IMR-90 (cell line): ENCODE results near the gene PRPSAP1. TPM values are rescaled to one million over a fixed set of nuclear protein-coding genes. Genes with fewer than 3 reads are reported as not detected.

Experiments used
- ATAC-seq: fragments of 200-7000 bp; cut with Tn5 transposase; 2 replicates; pipeline ENCODE4 v1.9.1; 2020; ENCODE audit warnings: low read depth, mild to moderate bottlenecking, moderate library complexity
- BruUV-seq: library from RNA; stranded (reverse); fragments of 400-500 nt; replicated peaks from 2 replicates; lab custom pipeline; 2021; lab: Mats Ljungman, UMichigan
- CTCF ChIA-PET: fragments of 300-600 bp; formaldehyde crosslinking; extraction: SDS; loops from one replicate; lab custom pipeline; 2021; ENCODE audit warnings: antibody characterized with exemption; lab: Yijun Ruan, JAX
- POLR2A ChIA-PET: fragments of 300-600 bp; sonication (Branson Sonifier 250); formaldehyde crosslinking; loops from one replicate; lab custom pipeline; 2022; ENCODE audit warnings: antibody characterized with exemption; ENCODE audit not compliant: unreplicated experiment; lab: Charles Lee
- DNase-seq: peaks from one replicate; pipeline ENCODE4 v3.0.0; 2013
- H2AFZ ChIP-seq: replicated peaks from 2 replicates; pipeline ENCODE3; 2013; ENCODE audit warnings: low read length, mild to moderate bottlenecking; ENCODE audit not compliant: poor library complexity
- H2AK5ac ChIP-seq: 2 replicates; pipeline ENCODE4 v1.6.1; 2013; ENCODE audit warnings: low read depth, low read length, inconsistent platforms
- H2AK9ac ChIP-seq: replicated peaks from 2 replicates; pipeline ENCODE3; 2013; ENCODE audit warnings: mild to moderate bottlenecking, low read depth, low read length, moderate library complexity; ENCODE audit not compliant: poor library complexity
- H2BK120ac ChIP-seq: 2 replicates; pipeline ENCODE4 v1.6.1; 2013; ENCODE audit warnings: low read depth, low read length, inconsistent platforms
- H2BK15ac ChIP-seq: 3 replicates; pipeline ENCODE4 v1.6.1; 2013; ENCODE audit warnings: low read depth, low read length, inconsistent platforms
- H2BK20ac ChIP-seq: 2 replicates; pipeline ENCODE4 v1.6.1; 2013; ENCODE audit warnings: low read depth, mild to moderate bottlenecking, inconsistent platforms, low read length, moderate library complexity
- H2BK5ac ChIP-seq: 2 replicates; pipeline ENCODE4 v1.6.1; 2013; ENCODE audit warnings: mild to moderate bottlenecking, low read depth, low read length, inconsistent platforms; ENCODE audit not compliant: poor library complexity, severe bottlenecking
- H3K14ac ChIP-seq: replicated peaks from 2 replicates; pipeline ENCODE4 v1.6.1; 2013; ENCODE audit warnings: low read depth, low read length, inconsistent platforms
- H3K18ac ChIP-seq: 2 replicates; pipeline ENCODE4 v1.6.1; 2013; ENCODE audit warnings: low read depth, low read length, control low read depth
- H3K23ac ChIP-seq: 2 replicates; pipeline ENCODE4 v1.6.1; 2013; ENCODE audit warnings: low read depth, low read length, inconsistent platforms
- H3K27ac ChIP-seq: 2 replicates; pipeline ENCODE4 v1.5.1; 2013; ENCODE audit warnings: mild to moderate bottlenecking, control low read depth, low read length; ENCODE audit not compliant: insufficient read depth
- H3K27me3 ChIP-seq: 2 replicates; pipeline ENCODE4 v1.6.1; 2013; ENCODE audit warnings: low read length; ENCODE audit not compliant: control insufficient read depth, insufficient read depth
- H3K36me3 ChIP-seq: 2 replicates; pipeline ENCODE4 v1.6.1; 2013; ENCODE audit warnings: low read length, mixed read lengths; ENCODE audit not compliant: control insufficient read depth, insufficient read depth
- H3K4ac ChIP-seq: 2 replicates; pipeline ENCODE4 v1.6.1; 2013; ENCODE audit warnings: low read depth, low read length, inconsistent platforms
- H3K4me1 ChIP-seq: 2 replicates; pipeline ENCODE4 v1.6.1; 2013; ENCODE audit warnings: low read length, mixed read lengths; ENCODE audit not compliant: control insufficient read depth, insufficient read depth
- H3K4me2 ChIP-seq: 2 replicates; pipeline ENCODE4 v1.6.1; 2013; ENCODE audit warnings: low read depth, mild to moderate bottlenecking, control low read depth, low read length, moderate library complexity
- H3K4me3 ChIP-seq: 2 replicates; pipeline ENCODE4 v1.5.1; 2013; ENCODE audit warnings: low read depth, mild to moderate bottlenecking, control low read depth, low read length, moderate library complexity; ENCODE audit not compliant: insufficient read depth
- H3K56ac ChIP-seq: 2 replicates; pipeline ENCODE4 v1.6.1; 2013; ENCODE audit warnings: low read length, inconsistent platforms; ENCODE audit not compliant: insufficient read depth; ENCODE audit errors: extremely low read depth
- H3K79me1 ChIP-seq, 2 experiments: 2 replicates each; pipeline ENCODE4 v1.6.1; 2013; ENCODE audit warnings: low read length in 2 of 2, inconsistent platforms in 1 of 2, low read depth in 1 of 2
- H3K9ac ChIP-seq: 2 replicates; pipeline ENCODE4 v1.6.1; 2013; ENCODE audit warnings: low read depth, low read length, control low read depth
- H3K9me1 ChIP-seq: 2 replicates; pipeline ENCODE4 v1.6.1; 2013; ENCODE audit warnings: low read length, inconsistent platforms; ENCODE audit not compliant: insufficient read depth
- H3K9me3 ChIP-seq: 2 replicates; pipeline ENCODE4 v1.6.1; 2013; ENCODE audit warnings: low read length; ENCODE audit not compliant: control insufficient read depth, insufficient read depth
- H4K20me1 ChIP-seq: 2 replicates; pipeline ENCODE4 v1.6.1; 2013; ENCODE audit warnings: low read length, inconsistent platforms; ENCODE audit not compliant: insufficient read depth
- H4K5ac ChIP-seq: 2 replicates; pipeline ENCODE4 v1.6.1; 2013; ENCODE audit warnings: mild to moderate bottlenecking, low read depth, low read length, control low read depth
- H4K8ac ChIP-seq, 2 experiments: 2 replicates each; pipeline ENCODE4 v1.6.1; 2013; ENCODE audit warnings: low read depth in 2 of 2, low read length in 2 of 2, control low read depth in 1 of 2, inconsistent platforms in 1 of 2
- H4K91ac ChIP-seq: 2 replicates; pipeline ENCODE4 v1.6.1; 2013; ENCODE audit warnings: low read depth, low read length, inconsistent platforms; ENCODE audit not compliant: insufficient read depth
- BHLHE40 ChIP-seq: fragments of 150-350 bp; IDR thresholded peaks from 2 replicates; pipeline ENCODE4 v1.6.1; 2016; ENCODE audit warnings: mild to moderate bottlenecking, low read depth, low read length
- CEBPB ChIP-seq: IDR thresholded peaks from 2 replicates; pipeline ENCODE4 v1.6.1; 2012; ENCODE audit warnings: low read depth, low read length, improper control_type of control experiment
- CHD1 ChIP-seq: IDR thresholded peaks from 2 replicates; pipeline ENCODE4 v1.6.1; 2012; ENCODE audit warnings: low read depth, low read length, improper control_type of control experiment
- CTCF ChIP-seq: conservative IDR thresholded peaks from 2 replicates; pipeline ENCODE4 v1.5.1; 2012; ENCODE audit warnings: mild to moderate bottlenecking, low read depth, low read length, improper control_type of control experiment
- MXI1 ChIP-seq: IDR thresholded peaks from 2 replicates; pipeline ENCODE4 v1.6.1; 2012; ENCODE audit warnings: low read depth, mild to moderate bottlenecking, low read length, moderate library complexity, borderline replicate concordance
- NFE2L2 ChIP-seq: fragments of 150-350 bp; IDR thresholded peaks from 2 replicates; pipeline ENCODE4 v1.6.1; 2016; ENCODE audit warnings: low read depth, mild to moderate bottlenecking, low read length
- RCOR1 ChIP-seq: IDR thresholded peaks from 2 replicates; pipeline ENCODE4 v1.6.1; 2012; ENCODE audit warnings: mild to moderate bottlenecking, low read length, improper control_type of control experiment; ENCODE audit not compliant: insufficient replicate concordance
- RFX5 ChIP-seq: IDR thresholded peaks from 2 replicates; pipeline ENCODE4 v1.8.0; 2012; ENCODE audit warnings: low read depth, mild to moderate bottlenecking, low read length, moderate library complexity
- USF2 ChIP-seq: fragments of 150-350 bp; IDR thresholded peaks from 2 replicates; pipeline ENCODE4 v1.6.1; 2017; ENCODE audit warnings: mild to moderate bottlenecking, antibody characterized with exemption, low read length, low read depth
- WGBS, 2 experiments: methylation state at CpG; one replicate each; pipeline versions ENCODE4 v1.1.5 to v1.1.7; 2013; ENCODE audit warnings: missing lambda C conversion rate in 2 of 2; ENCODE audit not compliant: insufficient read length in 1 of 2; ENCODE audit errors: extremely low coverage in 2 of 2; 5-methylcytosine and 5-hydroxymethylcytosine counted together
- dilution Hi-C: fragments of 300-500 bp; cut with HindIII; formaldehyde crosslinking; loops from one replicate; pipeline ENCODE4 v1.14.3; 2018; ENCODE audit warnings: low sequenced_read_pairs; ENCODE audit not compliant: unreplicated experiment
- in situ Hi-C: fragments of 300-500 bp; cut with MboI; formaldehyde crosslinking; loops from 3 replicates; pipeline ENCODE4 v1.14.3; 2019; ENCODE audit warnings: low sequenced_read_pairs, inconsistent platforms, mixed read lengths
- intact Hi-C: fragments of 100-400 bp; cut with micrococcal nuclease; formaldehyde crosslinking; loops from 2 replicates; pipeline ENCODE4 v1.10.0; 2022
- polyA plus RNA-seq, 3 experiments: library from polyadenylated mRNA; depleted of rRNA; stranded (reverse); fragments of >200 nt; gene quantifications; 2 replicates each; pipeline ENCODE4 v1.2.3, GENCODE V29; 2012; ENCODE audit warnings: low replicate concordance in 1 of 3
- total RNA-seq: library from RNA; depleted of rRNA; stranded (reverse); fragments of >200 nt; gene quantifications from 2 replicates; pipeline ENCODE4 v1.2.3, GENCODE V29; 2012

PRPSAP1 gene
- total and polyA plus RNA-seq, 2 of the 4 experiments (the other 2 are of a cell fraction) = 34.4 to 48.6 TPM

GRCh38 chr17:76365256-76365903 lies 11.7 kb upstream of the PRPSAP1 start:
- Histone ChIP-seq H3K9me1 (peaks cover 10% of the 10 kb centered on the region), H3K27me3 (no peaks in the 10 kb centered on the region), H3K14ac (no peak overlapping the region), H2BK15ac (no peak overlapping the region), H3K36me3 (no peaks in the 10 kb centered on the region), H3K79me1 (peaks cover 0 to 16% of the 10 kb centered on the region in 2 experiments; a peak in 2 of 4 replicates), H3K9ac (no peak overlapping the region), H4K20me1 (no peaks in the 10 kb centered on the region), H2BK5ac (no peak overlapping the region), H2AK5ac (no peak overlapping the region), H3K56ac (no peak overlapping the region), H3K4me2 (no peak overlapping the region), H4K8ac (no peak overlapping the region), H3K9me3 (no peaks in the 10 kb centered on the region), H3K18ac (no peak overlapping the region), H4K5ac (no peak overlapping the region), H2AK9ac (no peak overlapping the region), H3K27ac (no peak overlapping the region), H3K23ac (no peak overlapping the region), H4K91ac (no peak overlapping the region), H2BK120ac (no peak overlapping the region), H2BK20ac (no peak overlapping the region), H2AFZ (no peak overlapping the region), H3K4me1 (peaks cover 16% of the 10 kb centered on the region), H3K4me3 (no peak overlapping the region), H3K4ac (no peak overlapping the region)
- TF ChIP-seq BHLHE40 (no peak), USF2 (no peak), RFX5 (no peak), RCOR1 (no peak), CTCF (no peak), NFE2L2 (no peak), MXI1 (no peak), CHD1 (no peak), CEBPB (no peak)
- BruUV-seq = no TSS peak
- no peak for DNase-seq
- ATAC-seq = no peak
- 100% methylated on average over 2 of the region's 12 CpGs; no CpG with 5 or more reads in 1 of the 2 experiments for WGBS, 2 experiments
- dilution Hi-C loops = no loop called here
- in situ Hi-C loops = no loop called here
- intact Hi-C loops = no loop called here
- ChIA-PET POLR2A (no interaction called here), CTCF (no interaction called here)
